CD8-positive, alpha-beta memory T cell (primary cell): ENCODE data around the gene SMIM28. TPM values are rescaled to one million over a fixed set of nuclear protein-coding genes. Genes with fewer than 3 reads are reported as not detected.
A peak's percentile ranks its signal among the peaks of the same experiment; 100 is the strongest.

ENCODE experiments used
- CTCF ChIA-PET: fragments of 350-600 bp; sonication (Branson Sonifier 250); formaldehyde crosslinking; loops from one replicate; lab custom pipeline; 2021; ENCODE audit warnings: antibody characterized with exemption; lab: Charles Lee
- POLR2A ChIA-PET: fragments of 350-600 bp; sonication (Branson Sonifier 250); formaldehyde crosslinking; loops from one replicate; lab custom pipeline; 2021; ENCODE audit warnings: antibody characterized with exemption; lab: Charles Lee
- DNase-seq, 5 donors: peaks; one replicate each; pipeline versions ENCODE4 v3.0.0 to v3.0.0-alpha.2; 2020 to 2022; ENCODE audit warnings: mixed read lengths in 1 of 5
- H3K27ac ChIP-seq: one replicate; pipeline ENCODE4 v1.7.0; 2013; ENCODE audit warnings: low read depth, mild to moderate bottlenecking, low read length, moderate library complexity
- H3K27me3 ChIP-seq: 2 replicates; pipeline ENCODE4 v1.7.0; 2013; ENCODE audit warnings: low read length, mild to moderate bottlenecking; ENCODE audit not compliant: insufficient read depth, poor library complexity, severe bottlenecking
- H3K36me3 ChIP-seq: 2 replicates; pipeline ENCODE4 v1.7.0; 2013; ENCODE audit warnings: mild to moderate bottlenecking, low read length, moderate library complexity; ENCODE audit not compliant: insufficient read depth
- H3K4me1 ChIP-seq: 2 replicates; pipeline ENCODE4 v1.7.0; 2013; ENCODE audit warnings: mild to moderate bottlenecking, low read length, moderate library complexity; ENCODE audit not compliant: insufficient read depth
- H3K4me3 ChIP-seq: 2 replicates; pipeline ENCODE4 v1.7.0; 2013; ENCODE audit warnings: mild to moderate bottlenecking, low read length
- H3K9me3 ChIP-seq: 2 replicates; pipeline ENCODE4 v1.7.0; 2013; ENCODE audit warnings: mild to moderate bottlenecking, low read length
- H3K27ac Mint-ChIP-seq, 8 donors: one replicate each; pipeline ENCODE4 v1.8.0; 2020 to 2021; ENCODE audit warnings: mixed read lengths in 8 of 8, mild to moderate bottlenecking in 6 of 8, inconsistent platforms in 3 of 8, moderate library complexity in 3 of 8
- H3K27me3 Mint-ChIP-seq, 2 donors: one replicate each; pipeline ENCODE4 v1.8.0; 2020 to 2021; ENCODE audit warnings: mixed read lengths in 2 of 2, mild to moderate bottlenecking in 1 of 2, moderate library complexity in 1 of 2
- H3K36me3 Mint-ChIP-seq, 3 donors: one replicate each; pipeline ENCODE4 v1.8.0; 2020 to 2021; ENCODE audit warnings: mixed read lengths in 3 of 3, inconsistent platforms in 1 of 3, mild to moderate bottlenecking in 1 of 3
- H3K4me1 Mint-ChIP-seq, 3 donors: one replicate each; pipeline ENCODE4 v1.8.0; 2020 to 2021; ENCODE audit warnings: mixed read lengths in 3 of 3, inconsistent platforms in 1 of 3, mild to moderate bottlenecking in 1 of 3
- H3K4me3 Mint-ChIP-seq, 7 donors: one replicate each; pipeline ENCODE4 v1.8.0; 2020 to 2021; ENCODE audit warnings: mixed read lengths in 7 of 7, mild to moderate bottlenecking in 6 of 7, moderate library complexity in 4 of 7, inconsistent platforms in 2 of 7
- H3K9me3 Mint-ChIP-seq, 5 donors: one replicate each; pipeline ENCODE4 v1.8.0; 2020 to 2022; ENCODE audit warnings: mixed read lengths in 5 of 5, mild to moderate bottlenecking in 3 of 5, moderate library complexity in 2 of 5, inconsistent platforms in 1 of 5
- polyA plus RNA-seq: library from polyadenylated mRNA; unstranded; fragments of 300-500 nt; fragmentation: Illumina TruSeq; gene quantifications from one replicate; pipeline ENCODE4 v1.2.3, GENCODE V29; 2021
- total RNA-seq, 2 experiments: library from RNA; stranded (reverse); gene quantifications; one replicate each; pipeline ENCODE4 v1.2.3, GENCODE V29; 2021

SMIM28 gene
- total and polyA plus RNA-seq, 3 experiments from 2014 or later, result not detected

GRCh38 chr6:138396709-138397108 lies 19.0 kb downstream of the SMIM28 start:
- CTCF ChIA-PET, result no interaction called here
- POLR2A ChIA-PET, result no interaction called here
- H3K36me3 Mint-ChIP-seq, result no peaks in the 10 kb centered on the region

DNA sequence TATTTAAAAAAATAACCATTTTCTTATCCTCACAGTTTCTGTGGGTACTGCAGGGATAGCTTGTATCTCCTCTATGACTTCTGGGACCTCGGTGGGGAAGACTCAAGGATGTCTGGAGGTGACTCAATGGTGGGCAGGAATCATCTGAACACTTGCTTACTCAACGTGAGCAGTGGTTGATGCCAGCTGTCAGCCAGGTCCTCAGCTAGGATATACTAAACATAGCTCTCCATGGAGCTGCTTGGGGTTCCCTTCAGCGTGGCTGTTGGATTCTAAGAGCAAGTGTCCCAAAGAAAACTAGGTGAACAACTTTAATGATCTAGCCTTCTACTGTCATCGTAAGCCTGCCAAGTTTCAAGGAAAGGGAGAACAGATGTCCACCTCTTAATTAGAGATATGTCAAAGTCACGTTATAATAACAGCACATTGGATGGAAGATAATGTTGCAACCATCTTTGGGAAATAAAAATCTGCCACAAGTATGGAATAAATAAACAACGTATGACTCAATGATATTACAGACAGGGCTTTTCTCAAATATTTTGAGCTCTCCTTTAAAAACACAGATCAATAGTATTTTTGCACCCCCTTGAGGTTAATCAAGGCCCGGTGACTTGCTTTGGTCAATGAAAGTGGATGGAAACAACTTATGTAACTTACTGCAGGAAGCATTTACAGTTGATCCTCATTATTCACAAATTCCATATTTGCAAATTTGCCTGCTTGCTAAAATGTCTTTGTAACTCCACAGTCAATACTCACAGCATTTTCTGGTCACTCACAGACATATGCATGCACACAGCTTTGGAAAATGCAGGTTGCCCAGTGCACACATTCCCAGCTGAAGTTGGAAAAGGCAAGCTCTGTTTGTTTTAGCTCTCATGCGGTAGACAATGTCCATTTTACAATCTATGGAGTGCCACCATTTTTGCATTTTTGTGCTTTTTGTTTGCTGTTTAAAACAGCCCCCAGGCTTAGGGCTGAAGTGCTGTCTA lies 19.7 kb downstream of the SMIM28 start:
- Mint-ChIP-seq H3K4me3 (no peak overlapping the region), H3K27ac (no peak overlapping the region), H3K9me3 (no peaks in the 10 kb centered on the region), H3K36me3 (no peaks in the 10 kb centered on the region), H3K27me3 (peaks cover 3 to 8% of the 10 kb centered on the region in 2 donors), H3K4me1 (no peaks in the 10 kb centered on the region)
- Histone ChIP-seq H3K36me3 (no peaks in the 10 kb centered on the region), H3K4me1 (no peaks in the 10 kb centered on the region), H3K27me3 (no peaks in the 10 kb centered on the region), H3K9me3 (no peaks in the 10 kb centered on the region), H3K27ac (no peak overlapping the region), H3K4me3 (no peak overlapping the region)
- CTCF ChIA-PET, result no interaction called here
- DNase-seq, result no peak
- POLR2A ChIA-PET, result no interaction called here

More at GRCh38 chr6:138396709-138397108, 19.0 kb downstream of the SMIM28 start:
- Histone ChIP-seq H3K27ac (no peak overlapping the region), H3K4me1 (no peaks in the 10 kb centered on the region), H3K4me3 (no peak overlapping the region), H3K36me3 (no peaks in the 10 kb centered on the region), H3K27me3 (no peaks in the 10 kb centered on the region), H3K9me3 (no peaks in the 10 kb centered on the region)
- H3K4me3 Mint-ChIP-seq, result no peak overlapping the region
- H3K27me3 Mint-ChIP-seq, result peaks cover 3 to 12% of the 10 kb centered on the region in 2 donors
- H3K4me1 Mint-ChIP-seq, result no peaks in the 10 kb centered on the region
- no peaks in the 10 kb centered on the region for H3K9me3 Mint-ChIP-seq
- no peak overlapping the region for H3K27ac Mint-ChIP-seq
- DNase-seq, result no peak

DNA sequence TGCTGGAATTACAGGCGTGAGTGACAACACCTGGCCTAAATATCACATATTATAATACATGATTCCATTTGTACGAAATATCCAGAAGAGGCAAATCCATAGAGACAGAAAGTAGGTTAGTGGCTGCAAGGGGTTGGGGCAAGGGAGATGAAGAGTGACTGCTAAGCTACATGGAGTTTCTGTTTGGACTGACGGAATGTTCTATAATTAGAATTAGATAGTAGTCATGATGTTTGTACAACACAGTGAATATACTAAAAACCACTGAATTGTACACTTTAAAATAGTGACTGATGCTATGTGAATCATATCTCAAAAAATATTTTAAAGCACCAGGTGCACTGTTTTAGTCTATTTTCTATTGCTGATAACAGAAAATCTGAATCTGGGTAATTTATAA lies 22.6 kb downstream of the SMIM28 start:
- no peak overlapping the region for H3K27ac ChIP-seq
- no peaks in the 10 kb centered on the region for H3K9me3 ChIP-seq
- ChIA-PET POLR2A (no interaction called here), CTCF (no interaction called here)
- H3K4me3 ChIP-seq, result no peak overlapping the region
- no peak overlapping the region for H3K27ac Mint-ChIP-seq
- H3K4me3 Mint-ChIP-seq, result peak overlapping the region in 1 of 7 donors; percentile 31
- H3K27me3 Mint-ChIP-seq, result peaks cover 1 to 4% of the 10 kb centered on the region in 2 donors
- peaks cover 8 to 14% (median 10%) of the 10 kb centered on the region in 3 donors for H3K4me1 Mint-ChIP-seq
- H3K27me3 ChIP-seq, result no peaks in the 10 kb centered on the region
- H3K36me3 Mint-ChIP-seq, result peaks cover 0 to 5% (median 0%) of the 10 kb centered on the region in 3 donors
- no peaks in the 10 kb centered on the region for H3K9me3 Mint-ChIP-seq
- no peaks in the 10 kb centered on the region for H3K36me3 ChIP-seq
- DNase-seq, result no peak
- peaks cover 10% of the 10 kb centered on the region for H3K4me1 ChIP-seq

- POLR2A ChIA-PET, result interaction anchor here (0.5 kb wide), 1 partner anchor 15 kb away, joined by 3 read pairs; no protein-coding TSS in a partner anchor
- Histone ChIP-seq H3K4me1 (peaks cover 15% of the 10 kb centered on the region), H3K36me3 (peaks cover under 1% of the 10 kb centered on the region), H3K9me3 (no peaks in the 10 kb centered on the region), H3K27me3 (no peaks in the 10 kb centered on the region), H3K27ac (no peak overlapping the region), H3K4me3 (no peak overlapping the region)
- H3K36me3 Mint-ChIP-seq, result peaks cover 0 to 21% (median 3%) of the 10 kb centered on the region in 3 donors
- peak overlapping the region; percentile 11 to 76 (median 35) for H3K4me3 Mint-ChIP-seq
- no peak for DNase-seq
- H3K4me1 Mint-ChIP-seq, result peaks cover 14 to 26% (median 20%) of the 10 kb centered on the region in 3 donors
- no peaks in the 10 kb centered on the region for H3K27me3 Mint-ChIP-seq
- peak overlapping the region in 2 of 8 donors; percentile 6 to 72 for H3K27ac Mint-ChIP-seq
- no peaks in the 10 kb centered on the region for H3K9me3 Mint-ChIP-seq
- CTCF ChIA-PET, result interaction anchor here (1.0 to 1.9 kb wide), 4 partner anchors 11 to 109 kb away, joined by 3 to 6 read pairs (median 4); no protein-coding TSS in a partner anchor
These were observed 24.5 kb downstream of the SMIM28 start for GRCh38 chr6:138401960-138402837.

DNA sequence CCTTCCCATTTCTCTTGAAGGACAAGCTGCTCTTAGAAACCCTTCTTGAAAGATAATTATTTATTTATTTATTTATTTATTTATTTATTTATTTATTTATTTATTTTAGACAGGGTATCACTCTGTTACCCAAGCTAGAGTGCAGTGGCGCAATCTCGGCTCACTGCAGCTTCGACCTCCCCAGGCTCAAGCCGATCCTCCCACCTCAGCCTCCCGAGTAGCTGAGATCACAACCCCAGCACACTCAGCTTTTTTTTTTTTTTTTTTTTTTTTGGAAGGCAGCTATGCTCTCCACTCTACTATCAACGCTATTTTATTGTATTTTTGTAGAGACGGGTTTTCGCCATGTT lies 25.1 kb downstream of the SMIM28 start:
- H3K27ac Mint-ChIP-seq, result peak overlapping the region in 3 of 8 donors; percentile 24 to 54 (median 47)
- ChIA-PET CTCF (interaction anchor here (0.7 to 1.9 kb wide), 6 partner anchors 11 to 287 kb away, joined by 3 to 6 read pairs (median 4); no protein-coding TSS in a partner anchor), POLR2A (interaction anchor here (0.5 kb wide), 1 partner anchor 14 kb away, joined by 3 read pairs; no protein-coding TSS in a partner anchor)
- DNase-seq, result no peak
- Histone ChIP-seq H3K4me1 (peaks cover 15% of the 10 kb centered on the region), H3K9me3 (no peaks in the 10 kb centered on the region), H3K36me3 (peaks cover 7% of the 10 kb centered on the region), H3K27ac (peak overlapping the region; percentile 75), H3K4me3 (peak overlapping the region; percentile 94), H3K27me3 (no peaks in the 10 kb centered on the region)
- H3K36me3 Mint-ChIP-seq, result peaks cover 0 to 26% (median 3%) of the 10 kb centered on the region in 3 donors
- H3K9me3 Mint-ChIP-seq, result no peaks in the 10 kb centered on the region
- H3K27me3 Mint-ChIP-seq, result no peaks in the 10 kb centered on the region
- H3K4me1 Mint-ChIP-seq, result peaks cover 14 to 26% (median 20%) of the 10 kb centered on the region in 3 donors
- H3K4me3 Mint-ChIP-seq, result peak overlapping the region; percentile 81 to 88 (median 85)

DNA sequence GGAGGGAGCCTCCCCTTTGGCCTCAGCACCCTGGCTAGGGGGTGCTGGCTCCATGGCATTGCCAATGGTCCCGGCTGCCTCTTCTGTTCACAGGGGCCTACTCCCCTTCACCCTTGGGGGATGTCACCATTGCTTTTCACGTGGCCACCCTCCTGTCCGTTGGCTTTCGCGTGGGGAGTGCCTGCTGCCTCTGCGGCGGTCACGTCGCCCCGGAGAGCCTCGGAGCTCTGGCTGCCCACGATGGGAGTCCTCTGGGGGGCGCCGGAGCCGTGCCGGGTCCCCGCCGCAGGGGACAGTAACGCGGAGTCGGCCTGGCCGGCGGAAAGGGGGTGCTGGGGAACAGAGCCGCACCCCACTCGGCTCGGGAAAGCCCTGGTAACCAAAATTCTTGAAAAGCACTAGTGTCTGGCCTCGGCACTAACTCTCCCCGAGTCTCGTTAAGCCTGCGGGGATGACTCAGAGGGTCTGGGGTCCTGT lies 25.7 kb downstream of the SMIM28 start:
- peaks cover 0 to 32% (median 4%) of the 10 kb centered on the region in 3 donors for H3K36me3 Mint-ChIP-seq
- peaks cover 14 to 28% (median 23%) of the 10 kb centered on the region in 3 donors for H3K4me1 Mint-ChIP-seq
- CTCF ChIA-PET, result interaction anchor here (0.7 to 2.1 kb wide), 9 partner anchors 11 to 295 kb away, joined by 3 to 7 read pairs (median 5); no protein-coding TSS in a partner anchor
- Histone ChIP-seq H3K4me3 (peak overlapping the region; percentile 94), H3K27ac (peak overlapping the region; percentile 75), H3K9me3 (no peaks in the 10 kb centered on the region), H3K27me3 (no peaks in the 10 kb centered on the region), H3K4me1 (peaks cover 15% of the 10 kb centered on the region), H3K36me3 (peaks cover 12% of the 10 kb centered on the region)
- H3K4me3 Mint-ChIP-seq, result peak overlapping the region; percentile 81 to 88 (median 85)
- H3K27ac Mint-ChIP-seq, result peak overlapping the region; percentile 20 to 84 (median 68)
- H3K9me3 Mint-ChIP-seq, result no peaks in the 10 kb centered on the region
- POLR2A ChIA-PET, result interaction anchor here (0.6 kb wide), 1 partner anchor 1229 kb away, joined by 5 read pairs; no protein-coding TSS in a partner anchor
- no peaks in the 10 kb centered on the region for H3K27me3 Mint-ChIP-seq
- peak in 3 of 5 donors; percentile 8 to 58 (median 24) for DNase-seq
